GM18907 (cell line): ENCODE data around the gene BMPER.

Source experiments
- ATAC-seq: cut with Tn5 transposase; IDR thresholded peaks from one replicate; pipeline ENCODE4 v1.9.1; 2021; ENCODE audit warnings: mild to moderate bottlenecking, moderate library complexity; ENCODE audit not compliant: unreplicated experiment

BMPER gene

GRCh38 chr7:33919449-33919848 is 14.1 kb downstream of the BMPER start:
- no peak for ATAC-seq

DNA sequence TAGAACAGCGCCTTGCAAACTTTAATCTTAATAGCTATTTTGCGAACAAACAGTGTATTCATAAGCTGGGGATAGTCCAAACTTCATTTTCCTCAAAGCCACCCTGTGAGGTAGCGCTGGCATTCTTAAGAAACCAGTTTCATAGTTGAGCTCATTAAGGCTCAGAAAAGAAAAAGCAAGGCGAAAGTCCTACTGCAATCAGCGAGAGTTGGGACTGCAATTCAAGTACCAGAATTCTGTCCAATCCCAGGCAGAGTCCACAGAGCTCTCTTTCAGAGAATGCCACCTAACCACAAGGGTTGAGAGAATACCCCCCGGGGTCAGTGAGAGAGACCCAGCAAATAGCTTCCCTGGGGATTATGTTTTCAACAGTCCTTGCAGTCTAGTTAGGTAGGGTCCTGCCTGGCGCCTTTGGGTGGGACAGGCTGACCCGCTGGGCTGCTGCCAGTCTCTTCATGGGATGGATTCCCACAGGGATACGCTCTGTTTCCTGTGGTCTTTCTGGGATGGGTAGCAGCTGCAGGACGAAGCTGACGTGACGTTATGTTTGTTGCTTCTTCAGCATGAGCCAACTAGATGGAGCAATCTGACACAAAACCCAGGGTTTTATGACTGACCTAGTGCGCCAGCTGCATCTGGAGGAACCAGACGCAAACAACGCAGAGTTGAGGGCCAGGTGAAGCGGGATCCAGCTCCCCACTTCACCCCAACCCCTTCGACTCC is 16.0 kb downstream of the BMPER start:
- no peak for ATAC-seq

DNA sequence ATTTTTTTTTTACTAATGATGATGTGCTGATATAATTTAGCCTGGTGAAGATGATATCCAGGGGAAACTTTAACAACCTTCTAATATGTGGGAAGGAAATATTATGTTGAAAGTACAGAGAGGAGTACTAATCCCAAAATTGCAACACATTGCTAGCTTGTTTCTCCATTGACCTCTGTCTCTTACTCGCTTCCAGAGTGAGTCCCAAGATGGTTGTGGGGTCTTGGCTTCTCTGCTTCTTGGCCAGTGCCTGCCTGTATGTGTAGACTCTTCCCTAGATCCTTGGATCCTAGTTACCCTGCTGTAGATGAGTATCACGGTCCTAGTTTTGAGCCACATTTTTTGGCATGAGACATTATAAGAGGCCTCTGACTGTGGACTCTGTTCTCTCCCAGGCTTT is 17.5 kb downstream of the BMPER start:
- no peak for ATAC-seq

GRCh38 chr7:33923440-33924229 is 18.3 kb downstream of the BMPER start:
- ATAC-seq, result no peak

- ATAC-seq, result no peak
These were observed 21.2 kb downstream of the BMPER start for GRCh38 chr7:33926535-33926934.

- ATAC-seq, result no peak
These were observed 23.6 kb downstream of the BMPER start for GRCh38 chr7:33928986-33929385.

DNA sequence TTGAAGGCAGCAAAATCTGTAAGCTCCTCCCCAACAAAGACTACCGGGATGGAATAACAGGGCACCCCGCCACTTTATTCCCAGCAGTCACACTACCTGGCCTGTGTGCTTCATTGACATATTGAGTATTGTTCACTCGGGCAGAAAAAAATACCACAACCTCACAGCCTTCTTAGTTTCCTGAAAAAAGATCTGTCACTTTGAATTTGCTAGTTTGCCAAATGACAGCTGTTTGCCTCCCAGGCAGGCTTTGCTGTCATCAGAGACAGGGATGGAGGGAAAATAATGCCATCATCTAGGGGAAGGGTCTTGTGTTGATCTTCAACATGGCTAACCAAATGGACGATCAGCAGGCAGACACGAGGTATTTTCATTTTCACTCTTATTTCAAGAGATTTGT is 26.9 kb downstream of the BMPER start:
- ATAC-seq, result no peak

DNA sequence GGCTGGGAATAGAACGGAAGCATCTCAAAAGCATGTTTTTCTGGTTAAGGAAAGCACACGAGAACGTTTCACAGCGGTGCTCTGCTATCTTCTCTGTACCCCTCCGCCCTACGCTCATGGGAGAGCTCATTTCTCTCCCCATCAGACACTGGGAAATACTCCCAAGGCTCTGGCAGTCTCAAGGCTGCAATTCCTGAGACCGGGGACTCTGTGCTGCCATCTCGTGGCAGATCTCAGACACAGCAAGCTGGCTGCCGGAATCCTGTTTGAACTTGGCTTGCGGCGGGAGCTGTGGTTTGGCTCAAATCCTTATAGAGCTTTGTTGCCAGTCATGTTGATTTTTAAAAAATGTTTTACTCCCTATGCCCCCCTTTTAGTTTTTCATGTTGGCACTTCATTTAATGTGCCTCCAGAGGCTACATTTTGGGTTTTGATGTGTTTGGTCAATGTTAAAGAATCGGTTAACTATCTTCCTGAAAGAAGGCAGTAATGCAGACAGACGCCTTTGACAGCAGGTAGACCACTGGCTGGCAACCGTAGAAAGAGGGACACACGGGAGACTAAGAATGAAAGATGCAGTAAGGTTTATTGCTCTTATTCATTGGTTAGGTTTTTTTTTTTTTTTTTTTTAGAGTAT is 27.6 kb downstream of the BMPER start:
- ATAC-seq, result peak; percentile 80

DNA sequence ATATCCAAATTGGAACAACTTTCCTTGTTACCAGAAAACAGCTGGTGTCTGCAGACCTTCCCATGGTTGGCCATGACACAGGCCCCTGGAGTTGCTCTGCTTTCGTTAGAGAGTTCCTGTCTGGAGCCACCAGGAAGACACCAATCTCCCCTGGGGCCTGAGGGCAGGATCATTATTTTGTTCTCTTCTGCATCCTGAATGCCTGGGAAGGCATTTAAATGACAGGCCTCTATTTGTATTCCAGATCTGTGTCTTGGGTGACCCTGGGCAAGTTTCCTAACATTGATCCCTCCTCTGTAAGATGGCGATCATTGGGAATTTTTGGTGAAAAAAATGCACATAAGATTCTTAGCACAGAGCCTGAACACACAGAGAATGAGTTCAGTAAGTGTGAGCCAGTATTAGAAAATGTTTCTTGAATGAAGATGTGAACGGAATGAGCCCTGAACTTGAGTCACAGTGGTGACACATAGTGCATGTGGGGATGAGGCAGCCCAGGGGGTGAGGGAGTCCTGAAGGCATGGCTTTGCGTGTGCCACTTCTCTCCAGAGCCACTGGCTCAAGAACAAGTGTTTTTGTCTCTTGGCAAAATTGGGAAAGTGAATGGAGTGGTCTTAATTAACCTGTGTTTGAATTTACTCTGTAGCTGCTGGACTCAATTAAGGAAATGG is 28.4 kb downstream of the BMPER start:
- no peak for ATAC-seq

- ATAC-seq, result no peak
These were observed 29.1 kb downstream of the BMPER start for GRCh38 chr7:33934391-33934790.

- no peak for ATAC-seq
These were observed 31.2 kb downstream of the BMPER start for GRCh38 chr7:33936503-33936902.

DNA sequence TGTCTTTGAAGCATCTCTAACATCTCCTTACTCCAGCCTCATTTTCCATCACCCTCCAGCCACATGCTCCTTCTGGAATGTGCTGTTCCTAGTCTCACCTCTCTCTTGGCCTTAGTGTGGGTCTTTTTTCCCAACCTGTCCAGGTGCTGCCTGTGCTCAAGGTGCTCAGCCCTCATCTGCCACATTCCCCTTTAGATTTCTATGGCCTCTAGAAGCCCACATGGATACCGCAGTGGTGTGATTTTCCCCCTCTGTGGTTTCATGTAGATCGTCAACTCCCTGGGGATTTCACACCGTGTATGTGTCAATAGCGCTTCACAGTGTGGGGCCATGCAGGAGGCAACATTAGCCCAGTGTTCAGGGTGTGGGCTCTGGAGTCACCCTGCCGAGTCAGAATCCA is 32.5 kb downstream of the BMPER start:
- no peak for ATAC-seq

DNA sequence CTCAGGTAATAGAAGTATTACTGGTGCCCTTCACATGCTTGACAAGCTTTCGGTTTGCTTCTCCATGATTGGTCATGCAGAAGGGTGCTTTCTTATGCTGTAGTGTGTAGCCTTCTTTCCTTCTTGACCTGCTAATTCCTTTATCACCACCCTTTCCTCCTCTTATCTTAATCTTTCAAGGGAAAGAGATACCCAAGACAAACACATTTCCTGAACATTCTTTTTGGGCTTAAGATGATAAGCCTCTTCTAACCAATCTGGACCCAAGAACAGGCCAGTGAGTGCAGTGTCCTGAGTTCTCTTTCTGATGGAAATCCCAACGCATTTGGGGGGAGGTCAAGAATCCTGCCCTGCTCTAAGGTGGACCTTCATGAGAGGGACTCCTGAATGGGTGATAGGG is 33.8 kb downstream of the BMPER start:
- no peak for ATAC-seq

DNA sequence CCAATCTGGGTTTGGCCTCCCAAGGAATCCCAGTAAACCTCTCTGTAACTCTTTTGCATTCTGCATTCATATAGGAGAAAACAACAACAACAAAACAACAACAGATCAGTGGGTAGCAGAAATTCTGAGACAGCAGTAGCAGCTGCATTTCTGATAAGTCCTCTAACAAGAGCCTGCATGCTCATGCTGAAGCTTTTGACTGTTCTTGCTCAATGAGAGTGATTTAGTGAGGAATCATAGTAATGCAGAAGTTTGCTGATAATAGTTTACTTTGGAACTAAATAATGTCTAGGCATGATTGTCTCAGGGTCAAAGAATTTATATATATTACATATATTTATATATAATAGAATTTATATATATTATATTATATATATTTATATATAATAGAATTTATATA is 35.2 kb downstream of the BMPER start:
- no peak for ATAC-seq

DNA sequence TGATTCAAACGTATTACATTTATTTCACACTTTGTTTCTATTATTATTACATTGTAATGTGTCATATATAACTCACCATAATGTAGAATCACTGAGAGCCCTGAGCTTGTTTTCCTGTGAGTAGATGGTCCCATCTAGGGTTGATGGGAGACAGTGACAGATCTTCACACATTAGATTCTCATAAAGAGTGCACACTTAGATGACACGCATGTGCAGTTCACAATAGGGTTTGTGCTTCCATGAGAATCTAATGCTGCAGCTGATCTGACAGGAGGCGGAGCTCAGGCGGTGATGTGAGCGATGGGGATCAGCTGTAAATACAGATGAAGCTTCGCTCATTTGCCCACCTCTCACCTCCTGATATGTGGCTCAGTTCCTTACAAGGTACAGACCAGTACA is 36.1 kb downstream of the BMPER start:
- no peak for ATAC-seq

DNA sequence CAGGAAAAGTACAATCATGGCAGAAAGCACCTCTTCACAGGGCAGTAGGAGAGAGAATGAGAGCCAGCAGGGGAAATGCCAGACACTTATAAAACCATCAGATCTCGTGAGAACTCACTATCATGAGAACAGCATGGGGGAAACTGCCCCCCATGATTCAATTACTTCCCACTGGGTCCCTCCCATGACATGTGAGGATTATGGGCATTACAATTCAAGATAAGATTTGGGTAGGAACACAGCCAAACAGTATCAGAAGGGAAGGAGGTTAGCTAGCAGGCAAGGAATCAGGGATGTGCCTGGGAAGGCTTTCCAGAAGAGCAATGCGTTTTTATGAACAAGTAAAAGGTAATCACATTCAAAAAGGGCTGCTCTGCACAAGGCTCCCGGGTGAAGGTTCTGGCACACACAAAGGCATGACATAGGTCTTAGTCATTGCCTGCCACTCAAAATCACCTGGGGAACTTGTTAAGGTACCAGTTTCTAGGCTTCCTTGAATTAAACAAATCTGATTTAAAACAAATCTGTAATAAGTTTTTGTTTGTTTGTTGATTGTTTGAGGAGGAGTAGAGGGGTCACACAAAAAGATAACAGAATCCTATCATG is 40.9 kb downstream of the BMPER start:
- ATAC-seq, result no peak

- peak; percentile 44 for ATAC-seq
These were observed 44.8 kb downstream of the BMPER start for GRCh38 chr7:33950047-33950714.

DNA sequence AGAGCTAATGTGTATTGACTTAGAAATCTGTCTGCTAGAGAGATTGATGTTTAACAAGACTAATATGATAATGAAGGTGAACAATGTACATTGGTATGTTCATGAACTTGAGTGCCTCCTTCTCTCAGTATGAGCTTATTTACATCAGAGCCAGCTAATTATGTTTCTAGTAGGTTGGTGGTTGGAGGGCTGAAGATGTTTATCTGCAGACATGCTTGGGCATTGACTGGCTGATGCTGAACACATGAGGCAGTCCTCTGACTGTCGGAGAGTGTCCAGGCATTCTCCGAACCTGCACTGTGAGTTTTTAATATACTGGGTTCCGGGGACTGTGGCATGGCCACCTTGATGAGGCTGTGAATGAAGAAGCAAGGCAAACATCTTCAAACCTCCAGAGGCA is 47.5 kb downstream of the BMPER start:
- no peak for ATAC-seq

GRCh38 chr7:33958104-33958503 is 52.8 kb downstream of the BMPER start:
- no peak for ATAC-seq

DNA sequence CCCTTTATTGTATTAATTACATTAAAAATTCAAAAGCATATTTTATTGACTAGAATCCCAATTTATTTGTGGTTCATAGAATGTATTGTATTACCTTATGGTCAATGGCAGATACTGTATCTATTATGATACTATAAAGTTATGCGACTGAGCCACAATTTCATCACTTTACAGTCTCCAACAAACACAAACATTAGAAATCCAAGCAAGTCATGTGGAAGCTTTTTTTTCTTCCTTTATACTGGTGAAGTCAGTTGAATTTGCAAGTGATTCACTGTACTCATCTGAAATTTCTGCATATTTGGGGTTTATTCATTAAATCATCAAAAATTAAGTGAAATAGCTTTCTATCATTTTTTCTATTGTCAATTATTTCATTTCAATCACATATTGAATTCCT is 54.3 kb downstream of the BMPER start:
- ATAC-seq, result no peak

DNA sequence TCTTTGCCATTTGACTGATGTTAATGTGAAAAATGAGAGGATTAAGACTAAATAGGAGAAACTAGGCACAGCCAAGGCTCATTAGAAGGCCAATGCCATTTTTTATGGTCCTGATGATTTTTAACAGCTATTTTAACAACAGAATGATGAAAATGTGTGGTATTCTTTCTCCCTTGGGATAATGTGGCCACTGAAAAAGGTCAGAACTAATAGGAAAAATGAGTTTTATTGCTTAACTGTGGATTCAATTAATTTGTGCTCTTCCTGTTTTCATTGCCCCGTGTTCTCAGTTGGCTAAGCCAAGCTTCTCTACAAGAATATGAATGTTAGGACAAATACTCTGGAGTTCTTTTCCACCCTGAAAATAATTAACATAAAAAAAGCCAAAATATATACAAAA is 56.6 kb downstream of the BMPER start:
- ATAC-seq, result no peak
